HG03575 (cell line): ENCODE data around the gene RNF150.

Source experiments
- ATAC-seq: cut with Tn5 transposase; IDR thresholded peaks from one replicate; pipeline ENCODE4 v1.9.1; 2021; ENCODE audit not compliant: unreplicated experiment, insufficient number of reproducible peaks, low FRiP score; ENCODE audit errors: extremely low read depth

Gene RNF150

GRCh38 chr4:141039156-141039555 is 94.1 kb downstream of the RNF150 start:
- no peak for ATAC-seq

DNA sequence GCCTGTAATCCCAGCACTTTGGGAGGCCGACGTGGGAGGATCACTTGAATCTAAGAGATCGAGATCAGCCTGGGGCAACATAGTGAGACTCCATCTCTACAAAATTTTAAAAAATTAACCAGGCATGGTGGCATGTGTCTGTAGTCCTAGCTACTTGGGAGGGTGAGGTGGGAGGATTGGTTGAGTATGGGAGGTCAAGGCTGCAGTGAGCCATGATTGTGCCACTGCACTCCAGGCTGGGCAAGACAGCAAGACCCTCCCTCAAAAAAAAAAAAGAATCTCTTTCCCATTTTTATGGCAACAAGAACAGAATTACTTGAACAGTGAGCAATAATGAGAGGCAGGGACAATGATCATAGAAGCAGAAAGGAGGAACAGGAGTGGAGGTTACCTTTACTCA is 94.8 kb downstream of the RNF150 start:
- no peak for ATAC-seq

DNA sequence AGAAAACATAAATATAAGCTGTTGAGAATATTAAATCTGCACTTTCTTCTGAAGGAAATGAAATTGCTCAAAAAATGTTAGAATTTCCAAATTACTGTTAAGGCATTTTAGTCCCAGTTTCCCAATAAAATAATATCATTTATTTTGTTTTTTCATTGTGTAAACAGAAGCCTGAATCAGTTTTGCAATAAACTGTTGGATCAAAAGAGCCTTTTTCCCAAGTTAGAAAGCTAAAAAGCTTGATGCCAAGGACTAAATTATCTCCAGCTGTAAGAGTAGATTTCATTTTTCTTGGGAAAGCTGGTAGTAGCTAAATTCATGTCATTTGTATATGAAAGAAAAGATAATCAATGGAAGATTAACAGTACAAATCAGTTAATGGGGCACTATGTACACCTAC is 95.8 kb downstream of the RNF150 start:
- ATAC-seq = no peak

DNA sequence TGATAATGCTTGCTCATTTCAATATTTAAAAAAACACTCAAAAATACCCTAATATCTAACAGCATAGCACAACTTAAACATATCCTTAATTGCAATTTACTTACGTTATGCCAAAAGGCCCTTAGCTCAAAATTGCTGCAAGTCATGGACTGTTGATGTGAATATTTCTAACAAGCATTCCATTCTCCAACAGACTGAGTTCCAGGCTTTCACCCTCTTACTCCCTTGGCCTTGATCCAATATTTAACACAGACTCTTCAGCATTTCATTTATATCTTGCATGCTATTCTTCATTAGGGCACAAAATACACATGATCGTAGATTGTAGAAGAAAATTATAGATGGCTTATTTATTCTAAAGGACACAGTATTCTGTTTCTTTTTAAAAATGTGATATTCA is 96.5 kb downstream of the RNF150 start:
- no peak for ATAC-seq

GRCh38 chr4:141035920-141036319 is 97.3 kb downstream of the RNF150 start:
- no peak for ATAC-seq

- ATAC-seq = no peak
Measured at GRCh38 chr4:141028024-141028529, 105.2 kb downstream of the RNF150 start.

DNA sequence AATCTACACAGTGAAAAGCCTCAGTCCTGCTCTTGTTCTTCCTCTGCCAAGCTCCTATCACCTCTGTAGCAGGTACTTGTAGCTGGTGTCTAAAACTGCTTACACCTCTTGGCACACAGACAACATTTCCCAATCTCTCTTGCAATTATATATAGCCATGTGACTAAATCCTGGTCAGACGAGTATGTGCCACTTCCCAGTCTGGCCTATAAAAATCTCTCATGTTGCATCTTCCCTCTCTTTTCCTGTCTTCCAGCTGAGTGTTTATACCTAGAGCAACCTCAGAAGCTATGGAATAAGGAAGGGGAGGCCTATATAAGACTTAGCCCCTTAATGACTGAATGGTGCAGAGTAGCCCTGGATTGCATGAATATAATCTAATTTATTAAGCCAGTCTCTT is 105.8 kb downstream of the RNF150 start:
- no peak for ATAC-seq

GRCh38 chr4:141026900-141027299 is 106.4 kb downstream of the RNF150 start:
- ATAC-seq = no peak

DNA sequence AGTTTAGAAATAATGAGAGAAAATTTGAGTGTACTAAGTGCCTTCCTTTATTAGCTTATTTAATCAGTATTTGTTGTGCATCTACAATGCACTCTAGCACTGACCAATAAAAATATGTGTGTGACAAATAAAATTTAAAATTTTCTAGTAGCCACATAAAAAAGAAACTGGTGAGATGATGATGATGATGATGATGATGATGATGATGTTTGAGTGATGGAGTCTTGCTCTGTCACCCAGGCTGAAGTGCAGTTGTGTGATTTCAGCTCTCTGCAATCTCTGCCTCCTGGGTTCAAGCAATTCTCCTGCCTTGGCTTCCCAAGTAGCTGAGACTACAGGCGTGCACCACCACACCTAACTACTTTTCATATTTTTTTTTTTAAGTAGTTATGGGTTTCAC is 110.2 kb downstream of the RNF150 start:
- ATAC-seq = no peak

- no peak for ATAC-seq
Measured at GRCh38 chr4:141022111-141022695, 111.1 kb downstream of the RNF150 start.

- ATAC-seq = no peak
Measured at GRCh38 chr4:141021397-141022110, 111.7 kb downstream of the RNF150 start.

GRCh38 chr4:141020801-141021261 is 112.4 kb downstream of the RNF150 start:
- ATAC-seq = no peak

- no peak for ATAC-seq
Measured at GRCh38 chr4:141019768-141020167, 113.5 kb downstream of the RNF150 start.

- ATAC-seq = no peak
Measured at GRCh38 chr4:141016117-141016798, 117.0 kb downstream of the RNF150 start.

GRCh38 chr4:141013899-141014298 is 119.4 kb downstream of the RNF150 start:
- ATAC-seq = no peak

DNA sequence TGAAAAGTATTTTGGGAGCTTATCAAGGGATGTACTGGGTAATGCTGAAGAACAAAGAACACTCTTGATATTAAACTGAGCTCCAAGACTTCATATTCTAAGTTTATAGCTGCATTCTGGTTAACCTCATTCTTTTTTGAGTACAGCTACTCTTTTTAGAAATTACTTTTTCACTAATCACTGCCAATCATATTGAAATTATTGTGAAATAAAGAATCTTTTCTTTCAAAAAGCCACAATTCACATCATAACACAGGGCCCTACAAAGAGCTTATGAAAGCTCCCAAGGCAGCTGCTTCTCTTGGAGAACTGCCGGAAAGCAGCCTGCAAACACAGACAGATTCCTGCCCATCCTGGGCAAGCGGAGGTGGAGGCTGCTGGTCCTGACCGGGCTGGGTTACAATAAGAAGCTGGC is 121.4 kb downstream of the RNF150 start:
- no peak for ATAC-seq

GRCh38 chr4:141009931-141010330 is 123.3 kb downstream of the RNF150 start:
- no peak for ATAC-seq

GRCh38 chr4:141009129-141009528 is 124.1 kb downstream of the RNF150 start:
- no peak for ATAC-seq

DNA sequence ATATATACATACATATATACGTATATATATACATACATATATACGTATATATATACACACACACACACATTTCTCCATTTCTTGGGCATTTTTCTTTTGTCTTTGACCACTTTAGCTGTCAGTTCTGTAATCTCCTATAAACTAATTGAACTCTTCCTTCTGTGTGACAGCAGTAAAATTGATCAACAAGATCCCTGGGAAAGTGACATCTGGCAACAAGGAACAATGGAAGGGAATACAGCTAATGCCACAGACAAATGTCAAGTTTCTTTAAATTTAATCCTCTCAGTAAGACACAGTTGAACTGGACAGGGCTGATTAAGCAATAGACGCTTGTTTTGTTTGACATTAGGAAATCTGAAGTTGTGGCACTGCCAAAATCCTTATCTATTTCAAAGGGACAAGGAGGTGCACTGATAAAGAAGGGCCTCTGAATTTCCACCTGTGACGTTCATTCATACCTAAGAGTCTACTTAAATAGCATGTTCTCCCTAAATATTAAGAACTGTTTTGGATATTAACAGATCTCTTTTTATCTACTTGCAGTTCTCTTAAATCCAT is 126.9 kb downstream of the RNF150 start:
- ATAC-seq = no peak

- no peak for ATAC-seq
Measured at GRCh38 chr4:141004823-141005222, 128.4 kb downstream of the RNF150 start.
